NCI-H82 treated with DMSO at 0.1 percent for 48 hours (cell line): ENCODE results near the gene FKBP4.

Experiments used
- DNase-seq: peaks from one replicate; lab custom pipeline; 2025; ENCODE audit not compliant: unreplicated experiment; lab: John Stamatoyannopoulos, UW

FKBP4 gene

DNA sequence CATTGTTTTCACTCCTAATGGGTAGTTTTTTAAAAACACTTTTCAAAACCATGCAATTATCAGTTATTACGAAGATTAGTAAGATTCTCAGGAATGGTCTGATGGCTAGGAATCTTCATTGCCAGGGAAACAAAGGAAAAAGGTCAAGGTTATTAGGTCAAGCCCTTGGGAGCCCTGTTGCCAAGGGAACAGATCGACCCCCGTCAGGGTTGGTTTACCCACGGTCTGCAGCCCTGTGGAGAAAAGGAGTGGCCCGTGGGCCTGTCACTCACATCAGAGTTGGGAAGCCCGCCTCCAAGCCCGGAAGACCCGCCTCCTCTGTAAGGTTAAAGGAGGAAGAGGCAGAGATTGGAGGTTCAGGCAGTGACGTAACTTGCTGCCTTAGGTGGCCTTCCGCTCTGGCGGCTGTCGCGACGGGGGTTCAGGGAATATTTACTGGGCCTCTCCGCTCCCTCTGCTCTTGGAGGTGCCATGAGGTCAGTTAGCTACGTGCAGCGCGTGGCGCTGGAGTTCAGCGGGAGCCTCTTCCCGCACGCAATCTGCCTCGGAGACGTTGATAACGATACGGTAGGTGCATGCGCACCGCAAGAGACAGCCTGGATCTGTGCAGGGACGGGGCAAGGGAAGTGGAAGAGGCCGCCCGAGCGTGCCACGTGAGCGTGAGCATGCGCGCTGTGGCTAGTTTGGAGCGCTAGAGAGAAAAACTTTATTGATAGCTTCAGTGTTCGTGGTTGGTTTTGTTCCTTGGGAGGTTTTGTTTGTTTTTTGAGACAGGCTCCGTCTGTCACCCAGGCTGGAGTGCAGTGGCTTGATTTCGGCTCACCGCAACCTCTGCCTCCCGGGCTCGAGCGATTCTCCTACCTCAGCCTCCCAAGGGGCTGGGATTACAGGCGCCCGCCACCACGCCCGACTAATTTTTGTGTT lies 17.8 kb downstream of the FKBP4 start, which contains the start of gene ITFG2:
TSS of gene ITFG2 (plus strand) at position 379 of the 924 bp plus-strand sequence. CDS start at position 472, 93 bp downstream.
- DNase-seq: peak; percentile 99

DNA sequence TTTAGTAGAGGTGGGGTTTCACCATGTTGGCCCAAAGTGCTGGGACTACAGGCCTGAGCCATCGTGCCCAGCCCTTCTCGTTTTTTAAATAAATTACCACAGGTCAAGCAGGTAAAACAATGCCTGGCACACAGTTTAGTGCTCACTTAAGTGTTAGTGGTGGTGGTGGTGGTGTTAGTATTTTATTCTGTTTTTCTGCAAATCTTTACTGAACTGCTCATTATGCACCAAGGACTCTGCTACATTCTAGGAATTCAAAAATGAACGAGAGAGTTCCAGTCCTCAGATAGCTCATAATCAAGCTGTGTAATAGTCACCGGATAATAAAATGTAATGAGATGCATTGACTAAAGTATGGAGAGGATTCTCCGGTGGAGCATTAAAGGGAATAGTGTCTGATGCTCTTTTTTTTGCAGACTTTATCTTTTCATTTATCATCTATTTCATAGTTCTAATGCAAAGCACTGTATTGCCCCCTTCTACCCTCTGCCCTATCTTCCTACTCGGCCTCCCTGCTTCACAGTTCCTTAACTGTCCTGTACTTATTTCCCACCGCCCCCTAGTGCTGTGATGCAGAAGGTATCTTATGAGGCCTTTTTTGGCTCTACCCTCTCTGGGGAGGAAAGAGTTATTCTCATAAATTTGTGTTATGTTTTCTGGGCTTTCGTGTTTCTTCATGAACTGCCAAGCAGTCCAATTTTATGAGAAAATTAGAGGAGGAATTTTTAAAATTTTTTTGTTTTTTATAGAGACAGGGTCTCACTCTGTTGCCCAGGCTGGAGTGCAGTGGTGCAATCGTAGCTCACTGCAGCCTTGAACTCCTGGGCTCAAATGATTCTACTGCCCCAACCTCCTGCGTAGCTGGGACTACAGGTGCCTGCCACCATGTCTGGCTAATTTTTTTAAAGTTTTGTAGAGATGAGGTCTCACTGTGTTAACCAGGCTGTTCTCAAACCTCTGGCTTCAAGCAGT lies 18.7 kb downstream of the FKBP4 start:
- DNase-seq: peak; percentile 62

DNA sequence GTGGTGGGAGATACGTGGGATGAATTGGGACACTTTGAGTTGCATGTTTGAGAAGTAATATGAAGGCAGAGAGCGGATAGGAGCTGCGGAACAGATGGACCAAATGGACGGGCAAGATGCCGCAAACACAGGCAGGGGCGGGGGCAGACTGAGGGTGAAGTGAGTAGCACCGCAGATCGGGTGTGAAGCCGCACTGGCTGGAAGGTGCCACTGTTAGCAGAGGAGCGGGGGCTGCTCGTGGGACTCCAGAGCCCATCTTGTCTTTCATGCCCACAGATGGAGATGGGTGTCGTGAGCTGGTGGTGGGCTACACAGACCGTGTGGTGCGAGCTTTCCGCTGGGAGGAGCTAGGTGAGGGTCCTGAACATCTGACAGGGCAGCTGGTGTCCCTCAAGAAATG lies 25.0 kb downstream of the FKBP4 start:
- DNase-seq: no peak

DNA sequence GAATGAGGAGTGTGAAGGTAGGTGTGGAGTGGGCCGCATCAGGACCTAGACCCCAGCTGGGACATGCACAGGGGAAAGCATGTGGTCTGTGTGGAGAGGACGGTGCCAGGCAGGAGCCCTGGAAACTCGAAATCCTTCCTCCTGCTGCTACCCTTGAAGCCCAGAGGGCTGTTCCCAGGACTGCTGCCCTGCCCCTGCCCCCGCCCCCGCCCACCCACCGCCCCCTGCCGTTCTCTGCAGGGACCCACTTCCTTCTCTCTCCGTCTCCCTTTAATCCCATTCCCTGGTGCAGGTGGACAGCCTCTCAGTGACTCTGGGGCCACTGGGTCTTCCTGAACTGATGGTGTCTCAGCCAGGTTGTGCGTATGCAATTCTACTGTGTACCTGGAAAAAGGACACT lies 25.7 kb downstream of the FKBP4 start:
- no peak for DNase-seq

DNA sequence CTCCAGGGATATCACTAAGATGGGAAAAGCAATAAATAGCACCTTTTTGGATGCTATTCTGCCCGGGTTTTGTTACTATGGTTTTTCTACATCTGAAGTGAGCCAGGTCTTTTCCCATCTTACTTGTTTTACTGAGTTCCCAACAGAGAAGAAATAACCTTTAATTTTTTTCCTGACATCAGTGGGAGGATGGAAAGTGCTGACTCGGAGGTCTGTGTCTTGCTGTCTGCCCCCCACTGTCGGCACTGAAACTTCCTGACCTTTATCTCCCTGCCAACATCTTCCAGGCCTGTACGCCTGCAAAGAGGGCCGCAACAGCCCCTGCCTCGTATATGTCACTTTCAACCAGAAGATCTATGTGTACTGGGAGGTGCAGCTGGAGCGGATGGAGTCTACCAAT lies 28.7 kb downstream of the FKBP4 start:
- DNase-seq: no peak

DNA sequence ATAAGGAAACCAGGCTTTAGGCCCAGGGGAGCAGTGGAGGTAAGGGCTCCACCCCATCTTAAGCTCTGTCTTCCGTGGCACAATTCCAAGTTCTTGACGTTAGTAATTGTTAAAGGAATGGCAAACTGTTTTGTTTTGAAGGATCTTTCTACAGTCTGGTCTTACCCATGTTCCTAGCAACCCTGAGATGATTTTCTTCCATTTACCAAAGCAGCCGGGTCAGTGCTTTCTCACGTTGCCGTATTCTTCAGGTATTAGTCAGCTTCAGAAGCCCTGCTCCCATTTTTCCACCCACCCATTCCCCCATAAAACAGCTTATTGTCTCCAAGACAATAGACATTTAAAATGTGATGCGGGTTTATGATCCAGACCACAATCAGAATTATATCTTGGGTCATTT lies 29.8 kb downstream of the FKBP4 start:
- no peak for DNase-seq

DNA sequence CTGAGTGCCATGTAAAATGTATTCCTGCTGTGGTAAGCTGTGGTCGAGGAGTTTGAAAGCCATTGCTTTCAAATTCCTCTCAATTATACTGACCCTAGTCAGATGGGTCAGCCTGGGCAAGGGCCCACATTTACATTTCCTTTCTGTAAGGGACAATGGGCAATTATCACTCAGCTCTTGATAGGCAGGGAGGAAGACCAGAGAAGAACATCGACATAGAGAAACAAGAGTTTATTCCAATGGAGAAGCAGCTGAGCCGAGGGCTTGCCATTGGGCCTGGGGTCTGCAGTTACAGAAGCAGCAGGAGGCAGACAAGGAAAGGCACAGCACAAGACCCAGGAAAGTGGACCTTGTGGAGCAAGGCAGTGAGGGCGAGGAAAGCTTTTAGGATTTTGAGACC lies 30.4 kb downstream of the FKBP4 start:
- DNase-seq: no peak

DNA sequence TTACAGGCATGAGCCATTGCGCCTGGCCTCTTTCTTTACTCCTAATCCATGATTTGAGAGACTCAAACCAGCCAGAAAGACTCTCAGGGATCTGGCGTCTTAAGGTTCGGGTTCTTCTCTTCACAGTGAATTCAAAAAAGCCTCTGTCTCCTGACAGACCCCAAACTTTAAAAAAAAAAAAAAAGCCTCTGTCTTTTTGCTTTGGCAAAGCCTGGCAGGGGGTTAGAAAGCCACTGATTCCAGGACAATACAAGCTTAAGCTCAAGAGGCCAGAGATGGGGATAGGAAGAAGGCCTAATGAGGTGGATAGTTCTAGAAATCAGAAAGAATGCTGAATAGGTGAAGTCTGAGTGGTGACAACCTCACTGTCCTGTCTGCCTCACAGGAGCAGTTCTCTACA lies 31.3 kb downstream of the FKBP4 start:
- no peak for DNase-seq

DNA sequence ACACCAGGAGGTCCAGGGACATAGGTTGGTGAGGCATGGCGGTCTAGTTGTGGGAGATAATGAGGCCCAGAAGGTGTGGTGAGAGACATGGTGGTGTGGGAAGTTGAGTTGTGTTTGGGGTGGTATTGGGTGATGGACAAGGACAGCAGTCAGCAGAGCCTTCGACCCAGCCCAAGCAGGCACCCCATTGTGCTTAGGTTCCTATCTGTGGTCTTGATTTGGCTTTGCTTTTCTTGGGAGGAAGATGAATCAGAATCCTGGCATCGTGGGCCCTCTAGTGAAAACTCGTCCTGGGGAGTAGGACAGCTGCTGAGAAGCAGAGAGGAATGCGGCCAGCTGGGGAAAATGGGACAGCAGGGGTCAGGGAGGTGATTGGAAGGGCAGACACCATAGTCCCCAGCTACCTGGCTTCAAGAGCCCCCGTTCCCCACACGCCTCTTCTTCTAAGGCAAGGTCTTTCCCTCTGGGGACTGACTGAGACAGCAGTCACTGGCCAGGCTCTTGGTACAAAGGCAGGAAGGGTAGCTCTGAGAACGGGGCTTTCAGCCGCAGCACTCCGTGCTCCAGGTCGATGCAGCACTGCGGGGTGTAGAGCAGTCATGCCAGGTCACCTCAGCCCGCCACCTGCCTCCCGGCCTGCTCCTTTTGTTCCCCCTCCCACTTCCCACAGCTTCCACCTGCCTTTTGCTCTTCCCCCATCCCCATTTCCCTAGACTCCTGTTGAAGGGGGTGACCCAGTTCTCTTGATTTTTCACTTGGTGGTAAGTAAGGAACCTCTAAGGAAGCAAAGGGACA lies 32.1 kb downstream of the FKBP4 start:
- DNase-seq: no peak

DNA sequence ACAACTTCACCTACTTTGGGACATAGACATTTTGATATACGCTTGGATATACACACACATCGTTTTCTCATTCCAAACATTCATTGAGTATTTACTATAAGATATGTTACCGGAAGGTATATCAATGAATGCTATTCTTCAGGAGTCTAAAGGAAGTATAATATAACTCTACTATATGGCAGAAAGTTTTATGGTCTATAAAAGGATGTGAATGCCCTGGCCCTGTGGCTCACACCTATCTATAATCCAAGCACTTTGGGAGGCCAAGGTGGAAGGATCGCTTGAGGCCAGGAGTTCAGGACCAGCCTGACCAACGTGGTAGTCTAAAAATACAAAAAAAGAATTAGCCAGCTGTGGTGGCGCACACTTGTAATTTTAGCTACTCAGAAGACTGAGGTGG lies 34.5 kb downstream of the FKBP4 start:
- no peak for DNase-seq

DNA sequence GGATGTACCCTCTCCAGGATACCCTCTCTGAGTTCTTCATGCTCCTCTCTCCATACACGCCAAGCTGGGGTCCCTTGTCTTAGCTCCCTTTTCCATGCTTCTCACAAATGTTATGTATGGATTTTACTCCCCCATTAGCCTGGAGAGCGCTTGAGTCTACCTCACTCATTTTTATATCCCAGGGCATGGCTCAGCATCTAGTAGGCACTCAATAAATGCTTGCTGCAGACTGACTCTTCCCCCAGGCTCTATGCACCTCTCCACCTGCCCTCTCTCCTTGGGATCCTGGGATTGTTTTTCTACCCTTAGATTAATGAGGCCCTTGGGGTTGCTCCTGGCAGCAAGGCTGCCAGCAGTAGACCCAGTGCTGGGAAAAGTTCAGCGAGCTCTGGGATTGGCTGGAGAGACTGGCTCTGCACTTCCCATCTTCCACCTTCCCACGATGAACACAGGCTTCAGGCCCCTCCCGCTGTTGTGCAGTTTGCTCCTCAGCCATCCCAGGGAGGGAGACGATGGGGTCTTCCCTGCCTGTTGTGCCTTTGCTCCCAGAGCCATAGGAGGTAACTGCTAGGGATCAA lies 37.9 kb downstream of the FKBP4 start:
- DNase-seq: no peak

DNA sequence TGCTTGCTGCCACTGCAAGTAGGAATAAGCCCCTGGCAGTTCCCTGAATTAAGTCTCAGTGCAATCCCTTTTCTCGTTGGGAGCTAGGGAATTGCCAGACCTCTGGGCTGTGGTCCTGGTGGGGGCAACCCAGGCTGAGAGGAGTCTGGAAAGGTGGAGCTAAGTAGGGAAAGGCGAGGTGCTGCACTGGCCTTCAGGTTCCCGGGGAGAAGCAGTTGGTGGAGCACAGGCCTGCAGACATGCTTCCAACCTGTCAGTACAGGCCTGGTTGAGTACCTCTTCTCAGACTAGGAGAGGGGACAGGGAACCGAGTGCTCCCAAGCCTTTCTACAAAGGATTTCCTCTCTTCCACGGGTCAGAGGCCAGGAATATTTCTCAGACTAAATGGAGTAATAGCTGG lies 38.6 kb downstream of the FKBP4 start:
- no peak for DNase-seq

DNA sequence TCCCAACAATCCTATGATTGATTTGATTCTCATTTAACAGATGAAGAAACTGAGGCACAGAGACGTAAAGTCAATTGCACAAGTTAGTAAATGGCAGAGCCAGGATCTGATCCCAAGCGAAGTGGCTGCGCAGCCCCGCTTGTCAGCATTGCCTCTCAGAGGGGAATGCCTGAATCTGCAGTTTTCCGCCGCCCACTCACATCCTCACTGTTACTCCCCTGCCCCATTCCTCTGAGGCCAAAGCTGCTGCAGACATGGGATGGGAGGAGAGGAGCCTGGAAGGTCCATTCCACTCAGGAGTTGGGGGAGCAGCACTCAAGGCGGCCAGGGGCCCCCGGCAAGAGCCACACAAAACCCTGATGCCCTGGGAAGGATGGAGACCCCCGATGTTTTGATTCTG lies 39.0 kb downstream of the FKBP4 start:
- DNase-seq: no peak

DNA sequence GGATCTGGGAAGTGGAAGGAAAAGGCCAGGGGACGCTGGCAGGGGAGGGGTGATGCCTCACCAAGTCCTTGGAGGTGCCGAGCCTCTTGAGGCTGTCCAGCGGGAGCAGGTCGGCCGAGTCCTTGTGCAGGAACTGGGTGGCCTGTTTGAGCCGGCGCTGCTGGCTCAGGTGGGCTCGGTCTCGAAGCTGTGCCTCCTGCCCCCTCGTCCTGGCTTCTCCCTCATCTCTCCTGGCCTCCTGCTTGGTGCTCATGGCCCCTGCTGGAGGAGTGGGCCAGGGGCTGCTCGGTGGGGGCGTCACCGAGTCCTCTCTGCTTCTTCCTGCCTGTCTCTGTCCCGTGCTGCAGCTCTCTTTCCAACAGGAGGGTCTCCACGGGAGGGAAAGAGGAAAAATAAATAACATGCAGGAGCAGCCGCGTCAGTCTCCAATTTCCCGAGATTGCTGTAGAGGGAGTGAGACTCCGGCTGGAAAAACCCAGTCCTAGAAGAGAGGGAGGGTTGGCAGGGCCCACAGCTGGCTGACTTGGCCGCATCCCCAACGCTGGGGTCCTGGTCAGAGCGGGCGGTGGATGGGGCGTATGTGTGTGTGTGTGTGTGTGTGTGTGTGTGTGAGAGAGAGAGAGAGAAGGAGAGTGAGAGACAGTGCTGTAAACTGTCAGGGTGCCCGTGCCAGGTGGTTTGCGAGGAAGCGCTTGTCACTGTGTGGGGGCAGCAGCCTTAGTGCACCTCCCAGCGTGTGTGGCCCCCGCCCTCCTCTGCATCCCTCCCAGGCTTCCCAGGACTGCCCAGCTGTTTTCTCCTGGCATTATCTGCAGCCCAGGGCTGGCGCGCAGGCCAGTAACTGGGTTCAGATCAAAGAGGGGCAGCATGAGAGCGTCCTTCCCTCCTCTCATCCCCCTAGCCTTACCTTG lies 40.1 kb downstream of the FKBP4 start, which contains the start of gene NRIP2:
TSS of gene NRIP2 (minus strand) at position 455 of the 911 bp plus-strand sequence. CDS start at position 403, 52 bp downstream.
- DNase-seq: no peak

DNA sequence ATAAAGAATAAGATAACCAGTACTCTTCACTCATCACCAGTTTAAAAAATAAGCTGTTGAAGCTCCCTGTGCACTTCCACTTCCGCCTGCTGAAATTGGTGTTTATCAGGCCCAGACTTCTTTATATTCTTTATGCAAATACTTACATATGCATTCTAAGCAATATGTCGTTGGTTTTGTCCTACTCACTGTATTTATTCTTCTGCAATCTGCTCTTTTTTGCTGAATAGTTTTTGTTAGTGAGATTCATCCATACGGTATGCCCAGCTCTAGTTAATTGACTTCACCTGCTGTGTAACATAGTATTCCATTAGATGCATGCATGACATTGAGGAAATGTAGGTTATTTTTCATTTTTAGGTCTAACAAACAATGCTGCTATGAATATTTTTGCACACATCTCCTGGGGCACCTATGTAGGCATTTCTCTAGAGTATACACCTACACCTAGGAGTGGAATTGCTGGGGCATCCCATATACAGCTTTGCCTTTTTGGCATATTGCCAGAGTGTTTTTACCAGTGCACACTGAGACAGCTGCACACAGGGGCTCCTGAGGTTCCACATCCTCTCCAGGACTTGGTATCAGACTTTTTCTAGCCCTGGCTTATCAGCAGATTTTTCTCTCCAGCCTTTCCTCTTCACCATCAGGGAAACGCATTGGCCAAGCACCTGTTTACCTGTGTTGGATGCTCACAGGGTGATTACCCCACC lies 41.1 kb downstream of the FKBP4 start:
- DNase-seq: no peak

DNA sequence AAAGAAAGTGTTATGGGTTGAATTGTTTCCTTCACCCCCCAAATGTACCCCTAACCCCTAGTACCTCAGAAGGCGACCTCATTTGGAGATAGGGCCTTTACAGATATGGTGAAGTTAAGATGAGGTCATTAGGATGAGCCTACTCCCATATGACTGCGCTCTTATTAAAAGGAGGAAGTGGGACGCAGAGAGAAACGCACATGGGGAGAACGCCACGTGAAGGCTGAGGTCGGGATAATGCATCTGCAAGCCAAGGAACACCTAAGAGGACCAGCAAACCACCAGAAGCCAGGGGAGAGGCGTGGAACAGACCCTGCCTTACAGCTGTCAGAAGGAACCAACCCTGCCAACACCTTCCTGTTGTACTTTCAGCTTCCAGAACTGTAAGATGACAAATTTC lies 41.8 kb downstream of the FKBP4 start:
- DNase-seq: no peak

DNA sequence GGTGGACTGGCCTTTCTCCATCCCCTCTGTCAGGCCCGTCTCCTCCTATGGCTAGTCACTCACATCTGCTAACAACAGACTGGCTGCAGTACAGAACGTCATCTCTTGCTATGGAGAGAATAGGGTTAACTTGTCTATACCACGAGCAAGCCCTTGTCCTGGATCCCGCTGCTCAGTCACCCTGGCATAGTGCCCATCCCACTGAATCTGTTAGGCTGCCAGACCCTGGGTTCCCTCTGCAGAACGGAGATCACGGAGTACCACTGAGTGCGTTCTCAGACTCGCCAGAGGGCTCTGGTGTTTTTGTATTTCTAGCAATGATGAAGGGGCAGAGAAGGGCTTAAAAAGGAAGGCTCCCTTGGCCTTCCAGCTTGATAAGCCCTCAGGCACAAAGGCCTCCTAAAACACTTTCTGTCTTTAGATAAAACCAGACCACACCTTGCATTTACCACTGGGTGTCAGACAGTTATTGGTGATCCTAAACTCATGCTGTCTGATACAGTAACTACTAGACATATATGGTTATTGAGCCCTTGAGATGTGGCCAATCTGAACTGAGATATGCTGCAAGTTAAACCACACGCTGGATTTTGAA lies 46.4 kb downstream of the FKBP4 start:
- DNase-seq: no peak

DNA sequence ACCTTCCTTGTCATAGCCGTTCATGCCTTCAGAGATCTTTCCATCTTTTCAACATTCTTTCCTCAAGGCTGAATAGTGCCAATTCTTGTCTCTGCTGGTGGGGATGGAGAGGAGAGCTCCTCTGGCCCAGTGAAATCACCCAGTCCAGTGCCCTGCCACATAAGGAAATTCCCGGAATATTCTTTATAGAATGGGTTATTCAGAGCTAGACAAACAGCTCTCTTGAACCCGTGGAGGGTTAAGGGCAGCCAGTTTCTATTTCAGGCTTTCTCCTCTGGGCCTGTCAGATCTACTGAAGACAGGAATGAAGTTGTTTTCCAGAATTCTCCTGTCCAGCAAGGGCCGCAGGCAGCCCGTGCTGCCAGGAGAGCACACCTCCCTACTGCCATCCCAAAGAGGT lies 48.2 kb downstream of the FKBP4 start:
- no peak for DNase-seq
